Thoracic aorta (tissue), 2 donors: ENCODE results near the gene TPK1. TPM values are rescaled to one million over a fixed set of nuclear protein-coding genes. Genes with fewer than 3 reads are reported as not detected.
"Not testable (repeated sequence)": the region's sequence is repeated elsewhere in the genome, so short reads cannot be mapped to it uniquely, and the experiment has no call there.

Experiments used
- ATAC-seq: fragments of 150-250 bp; one replicate; pipeline ENCODE4 v1.8.0; 2017; ENCODE audit warnings: low read depth; ENCODE audit not compliant: insufficient number of reproducible peaks, low FRiP score
- DNase-seq: peaks from one replicate; pipeline ENCODE4 v3.0.0-alpha.2; 2020; ENCODE audit warnings: low spot score
- H3K27ac ChIP-seq, 2 donors: fragments of 200-600 bp; sonication (generic); 1 replicate in 1 of 2; 2 replicates in 1 of 2; pipeline ENCODE4 v1.5.1; 2016; ENCODE audit warnings: mild to moderate bottlenecking in 2 of 2, moderate library complexity in 2 of 2
- H3K27me3 ChIP-seq: fragments of 200-600 bp; sonication (generic); replicated peaks from 2 replicates; pipeline ENCODE4 v1.6.0; 2016; ENCODE audit warnings: mild to moderate bottlenecking; ENCODE audit not compliant: insufficient read depth
- H3K36me3 ChIP-seq: fragments of 200-600 bp; sonication (generic); one replicate; pipeline ENCODE4 v1.5.1; 2016
- H3K4me1 ChIP-seq, 2 donors: fragments of 200-600 bp; sonication (generic); 1 replicate in 1 of 2; 2 replicates in 1 of 2; pipeline versions ENCODE4 v1.5.1 to v1.6.0; 2016; ENCODE audit warnings: low read depth in 2 of 2, mild to moderate bottlenecking in 1 of 2; ENCODE audit not compliant: control insufficient read depth in 1 of 2
- H3K4me3 ChIP-seq: fragments of 200-600 bp; sonication (generic); 2 replicates; pipeline ENCODE4 v1.5.1; 2016; ENCODE audit warnings: mild to moderate bottlenecking
- H3K9me3 ChIP-seq: fragments of 200-600 bp; sonication (generic); 2 replicates; pipeline ENCODE4 v1.5.1; 2016
- CTCF ChIP-seq: fragments of 200-600 bp; sonication (generic); IDR thresholded peaks from one replicate; pipeline ENCODE4 v1.5.1; 2019; ENCODE audit warnings: antibody characterized with exemption
- total RNA-seq, 2 donors: library from RNA; depleted of rRNA; stranded (reverse); fragments of >200 nt; gene quantifications; one replicate each; pipeline versions ENCODE4 v1.1.0 to v1.2.3, GENCODE V29; 2016

TPK1 gene
- total RNA-seq, 2 donors from 2014 or later, result 13.3 to 21.2 TPM

- Histone ChIP-seq H3K4me3 (no peak overlapping the region), H3K36me3 (no peaks in the 10 kb centered on the region), H3K27ac (no peak overlapping the region), H3K4me1 (peaks cover 6 to 18% of the 10 kb centered on the region in 2 donors), H3K9me3 (no peaks in the 10 kb centered on the region), H3K27me3 (no peaks in the 10 kb centered on the region)
- no peak for TF ChIP-seq CTCF
- ATAC-seq (no peak), DNase-seq (no peak)
These were observed 30.1 kb downstream of the TPK1 start for GRCh38 chr7:144805627-144806239.

DNA sequence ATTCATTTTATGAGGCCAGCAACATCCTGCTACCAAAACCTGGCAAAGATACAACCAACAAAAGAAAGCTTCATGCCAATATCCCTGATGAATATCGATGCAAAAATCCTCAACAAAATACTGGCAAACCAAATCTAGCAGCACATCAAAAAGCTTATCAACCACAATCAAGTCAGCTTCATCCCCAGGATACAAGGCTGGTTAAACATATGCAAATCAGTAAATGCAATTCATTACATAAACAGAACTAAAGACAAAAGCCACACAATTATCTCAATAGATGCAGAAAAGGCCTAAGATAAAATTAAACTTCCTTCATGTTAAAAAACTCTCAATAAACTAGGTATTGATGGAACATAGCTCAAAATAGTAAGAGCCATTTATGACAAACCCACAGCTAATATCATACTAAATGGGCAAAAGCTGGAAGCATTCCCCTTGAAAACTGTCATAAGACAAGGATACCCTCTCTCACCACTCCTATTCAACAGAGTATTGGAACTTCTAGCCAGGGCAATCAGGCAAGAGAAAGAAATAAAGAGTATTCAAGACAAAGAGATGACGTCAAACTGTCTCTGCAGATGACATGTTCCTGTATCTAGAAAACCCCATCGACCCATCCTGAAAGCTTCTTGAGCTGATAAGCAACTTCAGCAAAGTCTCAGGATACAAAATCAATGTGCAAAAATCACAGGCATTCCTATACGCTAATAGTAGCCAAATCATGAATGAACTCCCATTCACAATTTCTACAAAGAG, 35.0 kb downstream of the TPK1 start:
- ATAC-seq, H3K36me3 ChIP-seq, DNase-seq, H3K27me3 ChIP-seq, H3K4me3 ChIP-seq, H3K9me3 ChIP-seq, H3K4me1 ChIP-seq, H3K27ac ChIP-seq: not testable (repeated sequence)

DNA sequence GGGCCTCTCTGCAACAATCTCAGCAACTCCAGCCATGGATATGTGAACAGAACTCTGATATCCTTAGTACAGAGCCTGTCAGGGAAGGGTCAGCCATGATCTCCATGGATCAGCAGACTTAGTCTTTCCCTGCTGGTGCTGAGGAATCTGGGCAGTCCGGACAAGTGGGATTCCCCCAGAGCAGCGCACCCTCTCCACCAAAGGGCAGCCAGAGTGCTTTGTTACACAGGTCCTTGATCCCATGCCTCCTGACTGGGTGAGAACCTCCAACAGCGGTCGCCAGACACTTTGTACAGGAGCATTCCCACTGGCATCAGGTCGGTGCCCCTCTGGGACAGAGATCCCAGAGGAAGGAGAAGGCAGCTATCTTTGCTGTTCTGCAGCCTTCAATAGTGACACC, 38.9 kb downstream of the TPK1 start:
- no peaks in the 10 kb centered on the region for H3K27me3 ChIP-seq
- ATAC-seq (no peak), DNase-seq (no peak)
- no peaks in the 10 kb centered on the region for H3K36me3 ChIP-seq
- no peak overlapping the region for H3K4me3 ChIP-seq
- TF ChIP-seq CTCF, result no peak
- H3K9me3 ChIP-seq, result no peaks in the 10 kb centered on the region
- peaks cover 0 to 7% of the 10 kb centered on the region in 2 donors for H3K4me1 ChIP-seq
- H3K27ac ChIP-seq, result no peak overlapping the region

DNA sequence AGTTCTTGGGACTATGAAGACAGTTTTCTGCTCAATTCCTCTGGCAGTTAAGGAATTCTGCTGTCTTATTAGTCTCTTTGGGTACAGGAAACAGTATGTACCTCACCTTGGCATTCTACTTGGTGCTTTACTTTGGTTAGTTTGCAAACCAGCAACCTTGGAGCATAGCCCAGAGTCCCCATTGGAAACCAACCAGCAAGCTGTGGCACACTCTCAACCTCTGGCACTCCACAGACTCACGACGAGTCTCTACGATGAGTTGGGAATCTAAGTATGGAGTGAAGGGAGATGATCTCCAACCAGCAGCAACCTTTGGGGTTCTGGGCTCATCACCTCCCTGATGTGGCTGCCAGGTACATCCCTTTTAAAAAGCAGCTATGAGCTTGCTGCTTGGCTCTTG, 43.8 kb downstream of the TPK1 start:
- Histone ChIP-seq H3K4me3 (no peak overlapping the region), H3K4me1 (peaks cover 0 to 4% of the 10 kb centered on the region in 2 donors), H3K9me3 (no peaks in the 10 kb centered on the region), H3K27me3 (no peaks in the 10 kb centered on the region), H3K27ac (peak overlapping the region in 1 of 2 donors; percentile 9), H3K36me3 (no peaks in the 10 kb centered on the region)
- DNase-seq (no peak), ATAC-seq (no peak)
- no peak for TF ChIP-seq CTCF

DNA sequence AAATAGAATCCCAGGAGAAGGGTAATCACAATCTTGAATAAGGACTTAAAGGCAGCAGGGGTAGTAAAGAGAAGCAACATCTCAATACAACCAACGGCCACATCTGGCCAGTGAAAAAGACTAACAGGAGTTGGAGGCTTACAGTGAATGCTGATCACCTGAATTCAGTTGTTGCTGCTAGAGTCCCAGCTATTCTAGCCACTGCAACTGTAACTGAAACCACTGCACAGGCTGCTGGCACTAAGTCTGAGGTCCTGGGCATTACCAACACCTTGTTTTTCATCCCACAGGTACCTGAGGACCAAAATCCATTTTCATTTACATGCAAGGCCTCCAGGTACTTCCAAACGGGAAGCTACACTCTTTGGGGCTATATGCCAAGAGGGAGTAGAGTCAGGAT, 44.4 kb downstream of the TPK1 start:
- DNase-seq, result no peak
- no peak for ATAC-seq
- Histone ChIP-seq H3K9me3 (no peaks in the 10 kb centered on the region), H3K4me1 (peaks cover 0 to 4% of the 10 kb centered on the region in 2 donors), H3K36me3 (no peaks in the 10 kb centered on the region), H3K27ac (peak overlapping the region in 1 of 2 donors; percentile 9), H3K4me3 (no peak overlapping the region), H3K27me3 (no peaks in the 10 kb centered on the region)
- no peak for TF ChIP-seq CTCF
